GM12891 (cell line): ENCODE results near the gene TRPM3.

Source experiments
- POLR2A ChIP-seq: IDR thresholded peaks from 2 replicates; pipeline ENCODE4 v1.6.1; 2011; ENCODE audit warnings: low read depth, low read length, control low read depth
- POLR2AphosphoS5 ChIP-seq: IDR thresholded peaks from 2 replicates; pipeline ENCODE4 v1.6.1; 2011; ENCODE audit warnings: low read depth, low read length, control low read depth
- POU2F2 ChIP-seq: IDR thresholded peaks from 2 replicates; pipeline ENCODE4 v1.6.1; 2011; ENCODE audit warnings: low read depth, mild to moderate bottlenecking, control low read depth, low read length, moderate library complexity
- TAF1 ChIP-seq: IDR thresholded peaks from 2 replicates; pipeline ENCODE4 v1.6.1; 2011; ENCODE audit warnings: low read depth, low read length, control low read depth

GRCh38 chr9:70488793-70489105 lies 632.7 kb downstream of the TRPM3 start:
- TF ChIP-seq POLR2A (no peak), POLR2AphosphoS5 (no peak), TAF1 (no peak), POU2F2 (no peak)
